Measurements from ENCODE around the gene MOV10.

- TF ChIP-seq CTCF (IDR thresholded peaks at IDR 0.05) (no peak), ZFX (IDR thresholded peaks at IDR 0.05; ENCODE audit: borderline replicate concordance) (no peak)
Measured at GRCh38 chr1:112625696-112626095, 48.8 kb upstream of the MOV10 start.

All from 22Rv1 (cell line).